Naive B cell (primary cell): ENCODE data around the gene FAM120B. TPM values are rescaled to one million over a fixed set of nuclear protein-coding genes. Genes with fewer than 3 reads are reported as not detected.

Source experiments
- ATAC-seq, 2 donors: fragments of 150-1000 bp; cut with Tn5 transposase; 2 replicates each; pipeline ENCODE4 v1.10.0; 2021; ENCODE audit warnings: low read depth in 2 of 2, mild to moderate bottlenecking in 2 of 2, moderate library complexity in 2 of 2
- DNase-seq: peaks from one replicate; pipeline ENCODE4 v3.0.0; 2022
- H3K27ac Mint-ChIP-seq, 6 donors: one replicate each; pipeline ENCODE4 v1.8.0; 2020 to 2022; ENCODE audit warnings: mild to moderate bottlenecking in 6 of 6, mixed read lengths in 6 of 6, moderate library complexity in 5 of 6, inconsistent platforms in 2 of 6
- H3K27me3 Mint-ChIP-seq, 3 donors: one replicate each; pipeline ENCODE4 v1.8.0; 2021 to 2022; ENCODE audit warnings: mixed read lengths in 3 of 3, mild to moderate bottlenecking in 1 of 3
- H3K36me3 Mint-ChIP-seq, 2 donors: one replicate each; pipeline ENCODE4 v1.8.0; 2020 to 2022; ENCODE audit warnings: mixed read lengths in 2 of 2, inconsistent platforms in 1 of 2, mild to moderate bottlenecking in 1 of 2
- H3K4me1 Mint-ChIP-seq, 3 donors: one replicate each; pipeline ENCODE4 v1.8.0; 2020 to 2022; ENCODE audit warnings: mixed read lengths in 3 of 3, inconsistent platforms in 1 of 3, mild to moderate bottlenecking in 1 of 3, moderate library complexity in 1 of 3
- H3K4me3 Mint-ChIP-seq, 8 donors: one replicate each; pipeline ENCODE4 v1.8.0; 2020 to 2022; ENCODE audit warnings: mild to moderate bottlenecking in 8 of 8, mixed read lengths in 8 of 8, moderate library complexity in 8 of 8, inconsistent platforms in 2 of 8
- H3K9me3 Mint-ChIP-seq, 7 donors: one replicate each; pipeline ENCODE4 v1.8.0; 2020 to 2022; ENCODE audit warnings: mixed read lengths in 7 of 7, mild to moderate bottlenecking in 5 of 7, inconsistent platforms in 2 of 7, moderate library complexity in 1 of 7
- polyA plus RNA-seq, 6 donors: library from polyadenylated mRNA; unstranded; fragments of 300-500 nt; fragmentation: Illumina TruSeq; gene quantifications; one replicate each; pipeline ENCODE4 v1.2.3, GENCODE V29; 2021; ENCODE audit warnings: low read depth in 6 of 6

FAM120B gene
- polyA plus RNA-seq, 6 donors from 2014 or later, result 8.3 to 35.2 (median 27.5) TPM

DNA sequence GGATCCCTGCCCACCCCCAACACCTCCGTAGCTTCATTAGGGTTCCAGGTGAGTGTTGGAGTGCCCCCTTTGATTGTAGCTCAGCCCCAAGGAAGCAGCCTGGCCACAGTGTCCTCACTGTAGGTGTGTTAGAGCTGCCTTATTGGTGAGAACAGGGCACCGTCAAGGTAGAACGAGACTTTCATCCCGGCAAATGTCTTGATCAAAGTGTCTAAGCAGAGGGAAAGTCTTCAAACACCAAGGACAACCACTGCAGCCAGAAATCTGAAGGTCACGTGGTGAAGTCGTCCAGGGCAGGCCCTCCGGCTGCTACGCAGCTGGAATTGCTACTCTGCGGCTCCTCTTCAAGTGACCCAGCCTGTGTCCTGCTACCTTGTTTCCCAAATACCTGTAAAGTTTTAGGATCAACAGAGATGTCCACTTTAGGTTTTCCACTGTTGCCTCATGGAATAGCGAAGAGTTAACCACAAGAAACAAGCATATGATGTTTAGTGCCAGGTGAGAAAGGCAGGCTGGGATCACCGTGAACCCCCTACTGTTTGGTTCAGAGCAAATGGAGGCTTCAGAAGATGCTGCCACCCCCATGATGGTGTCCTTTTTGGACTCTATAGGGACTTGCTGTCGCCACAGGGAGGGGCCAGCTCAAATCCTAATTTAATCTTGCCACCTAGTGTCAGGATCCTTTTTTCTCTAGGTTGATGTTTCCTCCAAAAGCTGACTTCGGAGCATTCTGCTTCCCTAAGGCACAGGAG, 14.0 kb upstream of the FAM120B start:
- no peak for ATAC-seq
- Mint-ChIP-seq H3K27me3 (peaks cover 36 to 69% (median 51%) of the 10 kb centered on the region in 3 donors), H3K4me3 (peak overlapping the region; percentile 87 to 97 (median 92))

DNA sequence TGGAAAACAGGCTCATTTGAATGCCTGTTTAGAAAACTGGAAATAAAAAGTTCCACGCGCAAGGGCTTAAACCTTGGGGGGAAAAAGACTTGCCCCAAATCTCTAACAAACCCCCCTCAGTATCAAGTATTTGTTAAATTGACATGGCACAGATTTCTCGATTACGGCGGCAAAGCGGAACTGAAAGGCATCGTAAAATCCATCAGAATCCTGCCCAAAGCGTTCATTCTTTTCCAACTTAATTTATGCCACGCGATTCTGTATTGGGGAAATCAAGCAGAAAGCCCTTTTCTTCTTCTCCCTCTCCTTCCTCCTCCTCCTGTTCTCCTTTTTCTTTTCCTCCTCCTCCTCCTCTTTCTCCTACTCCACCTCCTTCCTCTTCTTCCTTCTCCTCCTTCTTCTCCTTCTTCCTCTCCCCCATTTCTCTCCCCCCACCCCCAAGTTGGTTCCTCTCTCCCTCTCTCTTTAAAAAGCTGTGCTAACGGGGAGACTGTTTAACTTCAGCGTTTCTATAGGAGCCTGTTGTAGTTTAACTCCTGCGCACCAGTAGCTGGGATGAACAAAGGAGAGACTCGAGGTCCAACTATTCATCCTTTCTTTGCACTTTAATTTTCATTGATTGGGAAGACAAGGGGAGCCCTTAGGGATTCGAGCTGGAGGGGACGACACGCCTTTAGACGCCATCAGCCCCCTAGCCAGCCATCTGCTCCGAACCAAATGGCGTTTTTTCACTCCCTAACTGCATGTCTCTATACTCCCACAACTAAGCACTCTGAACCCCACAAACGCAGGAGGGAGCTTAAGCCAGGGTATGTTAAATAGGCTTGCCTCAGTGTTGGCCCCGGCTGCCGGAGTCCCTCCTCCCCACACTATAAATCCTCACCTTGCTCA, 13.0 kb upstream of the FAM120B start:
- Mint-ChIP-seq H3K36me3 (no peaks in the 10 kb centered on the region), H3K9me3 (no peaks in the 10 kb centered on the region), H3K4me3 (peak overlapping the region in 7 of 8 donors; percentile 55 to 95 (median 83)), H3K27ac (peak overlapping the region in 3 of 6 donors; percentile 36 to 87 (median 70)), H3K4me1 (peaks cover 39 to 61% (median 46%) of the 10 kb centered on the region in 3 donors), H3K27me3 (peaks cover 40 to 70% (median 46%) of the 10 kb centered on the region in 3 donors)
- ATAC-seq (no peak), DNase-seq (no peak)

More for the DNA sequence above, 14.0 kb upstream of the FAM120B start:
- Mint-ChIP-seq H3K36me3 (no peaks in the 10 kb centered on the region), H3K27ac (peak overlapping the region in 5 of 6 donors; percentile 7 to 88 (median 72)), H3K9me3 (no peaks in the 10 kb centered on the region), H3K4me1 (peaks cover 44 to 66% (median 48%) of the 10 kb centered on the region in 3 donors)
- no peak for DNase-seq

- DNase-seq (no peak), ATAC-seq (no peak)
- peak overlapping the region in 2 of 6 donors; percentile 77 to 87 for H3K27ac Mint-ChIP-seq
- peaks cover 34 to 55% (median 41%) of the 10 kb centered on the region in 3 donors for H3K4me1 Mint-ChIP-seq
- peaks cover 40 to 71% (median 48%) of the 10 kb centered on the region in 3 donors for H3K27me3 Mint-ChIP-seq
- H3K36me3 Mint-ChIP-seq, result no peaks in the 10 kb centered on the region
- peak overlapping the region in 6 of 8 donors; percentile 73 to 95 (median 82) for H3K4me3 Mint-ChIP-seq
- no peaks in the 10 kb centered on the region for H3K9me3 Mint-ChIP-seq
Measured at GRCh38 chr6:170294298-170294730, 12.2 kb upstream of the FAM120B start.

DNA sequence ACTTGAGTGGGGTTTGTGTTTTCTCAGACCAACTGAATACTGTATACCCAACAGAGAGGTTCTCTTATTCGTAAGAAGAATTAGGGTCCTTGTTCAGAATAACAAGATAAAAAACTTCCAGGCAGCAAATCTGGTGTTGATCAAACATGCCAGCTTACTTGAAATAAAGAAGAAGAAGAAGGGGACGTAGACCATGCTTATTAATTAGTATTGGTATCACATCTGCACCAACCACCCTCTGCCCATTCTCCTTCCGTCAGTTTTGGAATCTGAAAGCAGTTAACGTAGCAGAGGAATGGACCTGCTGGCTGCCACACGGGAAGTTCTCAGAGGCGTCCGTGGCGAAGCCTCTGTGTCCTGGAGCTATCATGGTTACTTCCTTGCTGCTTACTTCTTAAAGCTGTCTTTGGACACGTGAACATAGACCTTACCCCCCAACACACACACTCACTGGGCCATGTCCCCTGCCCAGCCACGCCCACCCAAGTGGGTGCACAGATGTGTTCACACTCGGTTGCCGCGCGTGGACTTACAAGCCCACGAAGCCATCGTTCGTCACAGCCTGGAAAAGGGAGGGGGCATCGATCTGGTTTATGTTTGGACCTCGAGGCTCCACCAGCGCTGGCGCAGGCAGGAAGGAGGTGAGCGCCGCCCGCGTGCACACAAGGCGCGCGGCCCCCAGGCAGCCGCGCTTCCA, 11.6 kb upstream of the FAM120B start:
- Mint-ChIP-seq H3K36me3 (peaks cover 0 to 3% of the 10 kb centered on the region in 2 donors), H3K9me3 (no peaks in the 10 kb centered on the region), H3K27me3 (peaks cover 47 to 78% (median 54%) of the 10 kb centered on the region in 3 donors), H3K4me3 (peak overlapping the region; percentile 36 to 95 (median 80)), H3K4me1 (peaks cover 34 to 54% (median 41%) of the 10 kb centered on the region in 3 donors), H3K27ac (peak overlapping the region in 4 of 6 donors; percentile 16 to 87 (median 76))
- DNase-seq (peak; percentile 47), ATAC-seq (peak; percentile 10 to 12)

GRCh38 chr6:170295510-170296422, 10.8 kb upstream of the FAM120B start:
- peak overlapping the region in 4 of 6 donors; percentile 53 to 91 (median 76) for H3K27ac Mint-ChIP-seq
- H3K4me1 Mint-ChIP-seq, result peaks cover 34 to 47% (median 34%) of the 10 kb centered on the region in 3 donors
- ATAC-seq (peak; percentile 72 to 73), DNase-seq (peak; percentile 78)
- peaks cover 0 to 4% of the 10 kb centered on the region in 2 donors for H3K36me3 Mint-ChIP-seq
- peak overlapping the region; percentile 69 to 95 (median 81) for H3K4me3 Mint-ChIP-seq
- no peaks in the 10 kb centered on the region for H3K9me3 Mint-ChIP-seq
- H3K27me3 Mint-ChIP-seq, result peaks cover 53 to 80% (median 62%) of the 10 kb centered on the region in 3 donors

DNA sequence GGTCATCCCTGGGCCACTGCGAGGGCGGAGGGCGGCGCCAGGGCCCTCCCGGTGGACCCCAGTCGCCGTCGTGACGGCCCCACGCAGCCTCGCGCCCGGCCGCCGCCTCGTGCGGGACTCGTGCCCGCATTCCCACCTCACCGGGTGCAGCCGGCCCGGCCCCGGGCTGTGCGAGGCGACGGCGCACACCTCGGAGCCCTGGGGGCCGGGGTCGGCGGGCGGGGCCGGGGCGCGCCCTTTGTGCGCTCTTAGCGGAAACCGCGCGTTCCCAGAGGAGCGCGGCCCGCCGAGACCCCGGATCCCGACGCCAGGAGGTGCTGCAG, 10.2 kb upstream of the FAM120B start:
- Mint-ChIP-seq H3K27ac (no peak overlapping the region), H3K27me3 (peaks cover 53 to 86% (median 66%) of the 10 kb centered on the region in 3 donors), H3K4me1 (peaks cover 34 to 47% (median 34%) of the 10 kb centered on the region in 3 donors), H3K9me3 (peaks cover 0 to 4% (median under 1%) of the 10 kb centered on the region in 7 donors), H3K4me3 (peak overlapping the region in 2 of 8 donors; percentile 79 to 81), H3K36me3 (peaks cover 3 to 6% of the 10 kb centered on the region in 2 donors)
- no peak for DNase-seq
- ATAC-seq, result no peak

GRCh38 chr6:170296746-170297575, 9.6 kb upstream of the FAM120B start:
- Mint-ChIP-seq H3K9me3 (peaks cover 4 to 9% (median 5%) of the 10 kb centered on the region in 7 donors), H3K27me3 (peaks cover 55 to 87% (median 66%) of the 10 kb centered on the region in 3 donors), H3K27ac (no peak overlapping the region), H3K36me3 (peaks cover 9 to 12% of the 10 kb centered on the region in 2 donors), H3K4me1 (peaks cover 30 to 42% (median 32%) of the 10 kb centered on the region in 3 donors), H3K4me3 (peak overlapping the region in 7 of 8 donors; percentile 26 to 69 (median 62))
- peak; percentile 17 for DNase-seq
- no peak for ATAC-seq

DNA sequence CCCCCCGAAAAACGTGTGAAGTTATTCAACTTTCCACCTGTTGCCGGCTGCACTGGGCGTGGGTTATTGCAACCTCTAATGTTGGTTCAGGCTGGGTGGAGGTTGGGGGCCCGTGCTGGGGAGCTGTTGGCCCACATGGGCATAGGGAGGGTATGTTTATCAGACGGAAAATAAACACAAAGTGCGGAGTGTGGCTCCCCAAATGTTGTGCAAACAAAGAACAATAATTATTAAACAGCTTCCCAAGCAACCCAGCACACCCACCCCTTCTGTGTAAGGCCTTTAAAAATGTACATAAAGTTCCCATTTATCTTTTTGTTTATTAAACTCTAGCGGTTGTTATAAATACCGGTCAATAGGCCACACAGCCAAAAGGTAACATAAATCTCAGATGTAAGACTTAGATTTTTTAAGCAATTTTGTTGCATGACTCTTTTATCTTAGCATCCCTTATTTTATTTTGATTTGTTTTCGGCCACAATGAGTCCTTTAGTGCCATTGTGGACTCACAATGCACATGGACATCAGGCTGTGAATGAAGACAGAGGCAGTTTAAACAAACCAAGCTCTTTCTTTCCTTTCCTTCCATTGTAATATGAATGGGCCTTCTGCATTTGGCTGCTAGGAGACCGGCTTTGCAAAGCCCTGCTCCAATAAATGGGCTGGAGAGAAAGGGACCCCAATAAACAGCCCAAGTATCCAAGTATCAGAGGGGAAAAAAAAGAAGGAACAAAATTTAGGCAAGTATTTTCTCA, 8.8 kb upstream of the FAM120B start:
- ATAC-seq, result no peak
- peaks cover 54 to 86% (median 66%) of the 10 kb centered on the region in 3 donors for H3K27me3 Mint-ChIP-seq
- H3K4me1 Mint-ChIP-seq, result peaks cover 24 to 34% (median 25%) of the 10 kb centered on the region in 3 donors
- peaks cover 4 to 10% (median 5%) of the 10 kb centered on the region in 7 donors for H3K9me3 Mint-ChIP-seq
- H3K36me3 Mint-ChIP-seq, result peaks cover 11 to 13% of the 10 kb centered on the region in 2 donors
- H3K4me3 Mint-ChIP-seq, result peak overlapping the region in 6 of 8 donors; percentile 12 to 63 (median 50)
- DNase-seq, result no peak
- no peak overlapping the region for H3K27ac Mint-ChIP-seq

DNA sequence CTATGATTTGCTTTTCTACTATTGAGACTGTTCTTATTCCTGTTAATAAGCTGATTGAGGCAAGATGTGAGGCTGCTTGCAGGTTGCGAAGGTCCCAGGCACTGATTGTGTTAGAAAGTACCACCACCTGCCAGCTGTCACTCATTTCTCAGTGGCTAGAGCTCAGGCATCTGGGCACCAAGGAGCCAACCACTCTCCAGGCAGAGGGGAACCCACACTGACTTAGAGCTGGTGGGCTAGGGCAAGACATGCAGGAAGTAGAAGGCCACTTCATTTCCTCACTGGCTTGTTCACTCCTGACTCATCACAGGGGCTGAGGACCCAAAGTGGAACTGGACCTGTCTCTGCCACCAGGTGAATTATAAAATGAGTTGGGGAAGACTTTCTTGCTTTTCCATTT, 7.9 kb upstream of the FAM120B start:
- H3K36me3 Mint-ChIP-seq, result peaks cover 11 to 13% of the 10 kb centered on the region in 2 donors
- H3K4me1 Mint-ChIP-seq, result peaks cover 15 to 24% (median 16%) of the 10 kb centered on the region in 3 donors
- H3K9me3 Mint-ChIP-seq, result peaks cover 4 to 10% (median 5%) of the 10 kb centered on the region in 7 donors
- no peak for ATAC-seq
- H3K27me3 Mint-ChIP-seq, result peaks cover 54 to 78% (median 65%) of the 10 kb centered on the region in 3 donors
- H3K4me3 Mint-ChIP-seq, result peak overlapping the region in 1 of 8 donors; percentile 39
- no peak for DNase-seq
- no peak overlapping the region for H3K27ac Mint-ChIP-seq

DNA sequence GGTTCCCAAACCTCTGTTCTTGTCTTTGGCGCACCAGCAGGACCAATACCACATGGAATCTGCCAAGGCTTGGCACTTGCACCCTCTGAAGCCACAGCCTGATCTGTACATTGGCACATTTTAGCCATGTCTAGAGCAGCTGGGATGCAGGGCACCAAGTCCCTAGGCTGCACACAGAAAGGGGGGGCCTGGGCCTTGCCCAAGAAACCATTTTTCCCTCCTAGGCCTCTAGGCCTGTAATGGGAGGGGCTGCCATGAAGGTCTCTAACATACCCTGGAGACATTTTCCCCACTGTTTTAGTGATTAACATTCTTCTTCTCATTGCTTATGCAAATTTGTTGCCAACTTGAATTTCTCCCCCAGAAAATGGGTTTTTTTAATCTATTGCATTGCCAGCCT, 5.4 kb upstream of the FAM120B start:
- no peak overlapping the region for H3K27ac Mint-ChIP-seq
- DNase-seq, result no peak
- peaks cover 52 to 64% (median 63%) of the 10 kb centered on the region in 3 donors for H3K27me3 Mint-ChIP-seq
- H3K4me3 Mint-ChIP-seq, result no peak overlapping the region
- peaks cover 2 to 4% (median 4%) of the 10 kb centered on the region in 3 donors for H3K4me1 Mint-ChIP-seq
- peaks cover 4 to 10% (median 5%) of the 10 kb centered on the region in 7 donors for H3K9me3 Mint-ChIP-seq
- peaks cover 11 to 13% of the 10 kb centered on the region in 2 donors for H3K36me3 Mint-ChIP-seq
- ATAC-seq, result no peak
